Stimulated activated CD4-positive, alpha-beta T cell treated with anti-CD3 and anti-CD28 coated beads, Interleukin-1b, Interleukin-23, amount 100 ng/mL, for 24 hours (primary cell): ENCODE results near the gene ZIC3.
"Not testable (repeated sequence)": the region's sequence is repeated elsewhere in the genome, so short reads cannot be mapped to it uniquely, and the experiment has no call there.

Experiments
- DNase-seq, 4 experiments: peaks; one replicate each; pipeline ENCODE4 v3.0.0-alpha.2; 2020; ENCODE audit warnings: low read depth in 4 of 4, low spot score in 1 of 4

The ZIC3 gene

GRCh38 chrX:137565921-137566745, at the start of gene ZIC3:
Gene ZIC3, plus strand, starts transcription at chrX:137566127. Its CDS starts 565 bp downstream, at chrX:137566692.
- no peak for DNase-seq

- DNase-seq = no peak
Observed at GRCh38 chrX:137519459-137519858, 46.5 kb upstream of the ZIC3 start.

DNA sequence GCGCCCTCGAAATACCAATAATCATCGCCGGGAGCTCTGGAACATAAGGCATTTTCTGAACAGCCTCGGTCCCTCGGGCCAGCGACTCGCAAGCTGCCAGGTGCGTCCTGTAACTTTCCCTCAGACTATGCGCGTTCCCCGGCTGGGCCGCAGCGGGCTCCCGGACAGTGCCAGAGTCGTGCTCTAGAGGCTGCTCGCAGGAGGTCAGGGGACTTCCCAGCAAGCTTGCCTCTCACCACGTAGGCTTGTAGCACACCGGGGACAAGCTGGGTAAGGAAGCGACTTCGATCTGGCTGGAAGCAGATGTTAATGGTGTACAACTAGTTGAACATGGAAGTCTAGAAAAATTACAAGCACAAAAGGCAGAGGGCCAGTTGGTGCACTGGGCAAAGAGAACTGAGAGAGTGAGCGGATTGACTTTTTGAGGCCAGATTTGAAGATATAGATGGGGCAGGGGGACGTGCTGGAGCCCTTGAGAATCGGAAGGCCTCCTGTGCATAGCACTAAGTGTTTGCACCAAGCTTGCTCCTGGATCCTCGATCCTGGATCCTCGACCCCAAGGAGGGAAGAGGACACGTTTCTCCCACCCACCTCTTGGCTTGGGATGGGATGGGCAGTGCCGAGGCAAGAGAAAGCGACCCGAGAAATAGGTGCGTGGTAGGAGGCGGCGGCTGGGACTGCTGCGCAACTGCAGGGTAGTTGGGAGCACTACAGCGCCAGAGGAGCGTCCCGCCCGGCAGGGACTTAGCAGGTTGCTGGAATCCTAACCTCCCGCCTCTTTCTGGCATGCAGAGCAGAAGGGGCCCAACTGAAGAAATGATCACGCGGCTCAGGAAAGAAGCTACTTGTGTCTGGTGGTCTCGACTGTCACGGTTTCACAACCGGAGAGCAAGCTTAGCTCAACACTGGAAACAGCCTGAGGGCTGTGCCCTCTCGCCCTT, 19.9 kb upstream of the ZIC3 start:
- no peak for DNase-seq

- DNase-seq = no peak
Observed at GRCh38 chrX:137547291-137547690, 18.6 kb upstream of the ZIC3 start.

- no peak for DNase-seq
Observed at GRCh38 chrX:137548261-137548660, 17.7 kb upstream of the ZIC3 start.

GRCh38 chrX:137549073-137549472, 16.9 kb upstream of the ZIC3 start:
- no peak for DNase-seq

DNA sequence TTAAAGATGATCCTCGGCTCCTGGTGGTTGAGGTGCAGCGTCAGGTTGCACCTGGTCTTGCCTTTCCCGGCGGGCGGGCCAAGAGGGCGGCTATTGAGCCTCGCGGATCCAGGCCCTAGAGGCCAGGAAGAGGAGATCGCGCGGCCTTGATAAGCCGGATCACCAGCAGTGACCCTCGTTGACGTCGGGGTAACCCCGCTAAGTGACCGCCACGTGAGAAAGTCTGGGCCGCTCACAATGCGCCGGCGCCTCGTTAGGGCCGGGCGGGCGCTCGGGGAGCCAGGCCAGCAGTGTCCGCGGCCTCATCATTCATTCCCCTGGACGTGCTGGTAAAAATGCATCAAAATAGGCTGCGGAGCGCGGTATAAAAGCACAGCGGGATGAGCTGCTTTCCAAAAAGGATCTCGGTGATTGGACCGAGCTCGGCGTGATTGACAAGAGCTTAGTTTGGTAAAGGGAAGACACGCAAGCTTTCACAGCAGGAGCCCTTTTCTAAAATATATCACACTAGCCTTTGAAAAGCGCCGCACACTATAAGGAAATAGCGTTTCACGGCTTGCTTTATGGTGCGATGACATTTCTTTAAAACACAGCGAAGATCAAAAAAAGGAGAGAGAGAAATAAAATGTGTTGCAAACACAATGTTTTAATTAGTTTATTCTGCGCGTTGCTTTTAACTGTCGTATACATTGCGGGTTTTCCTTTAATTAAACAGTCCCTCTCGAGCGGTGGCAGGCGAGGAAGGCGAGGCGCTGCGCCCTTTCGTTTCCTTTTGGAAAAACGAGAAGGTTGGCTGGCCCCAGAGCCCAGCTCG, 15.9 kb upstream of the ZIC3 start:
- DNase-seq = no peak

DNA sequence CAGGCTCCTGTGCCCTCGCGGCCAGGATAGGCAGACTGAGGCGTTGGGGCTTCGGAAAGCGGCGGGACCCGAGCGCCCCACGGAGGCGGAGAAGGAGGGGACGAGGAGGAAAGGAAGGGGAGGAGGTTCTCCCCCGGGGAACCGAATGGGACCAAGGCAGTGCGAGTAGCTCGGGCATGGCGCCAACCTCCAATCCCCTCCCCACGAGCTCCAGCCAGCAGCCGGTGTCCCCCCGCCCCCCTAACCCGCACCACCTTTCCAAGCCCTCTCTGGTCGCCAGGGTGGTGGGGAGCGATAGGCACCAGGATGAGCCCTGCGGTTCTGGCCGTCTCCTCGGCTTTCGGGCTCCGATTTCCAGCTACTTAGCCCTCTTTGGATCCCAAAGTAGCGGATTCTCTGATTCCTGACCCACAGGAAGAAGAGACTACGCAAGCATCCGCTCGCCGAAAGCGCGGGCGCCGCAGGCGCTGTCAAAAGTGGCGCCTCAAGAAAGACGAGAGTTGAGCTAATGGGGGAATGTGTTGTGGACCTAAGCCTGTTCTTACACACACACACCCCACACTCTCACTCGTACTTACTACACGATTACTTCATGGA, 15.2 kb upstream of the ZIC3 start:
- DNase-seq = no peak

- DNase-seq = not testable (repeated sequence)
Observed at GRCh38 chrX:137552098-137552497, 13.8 kb upstream of the ZIC3 start.

DNA sequence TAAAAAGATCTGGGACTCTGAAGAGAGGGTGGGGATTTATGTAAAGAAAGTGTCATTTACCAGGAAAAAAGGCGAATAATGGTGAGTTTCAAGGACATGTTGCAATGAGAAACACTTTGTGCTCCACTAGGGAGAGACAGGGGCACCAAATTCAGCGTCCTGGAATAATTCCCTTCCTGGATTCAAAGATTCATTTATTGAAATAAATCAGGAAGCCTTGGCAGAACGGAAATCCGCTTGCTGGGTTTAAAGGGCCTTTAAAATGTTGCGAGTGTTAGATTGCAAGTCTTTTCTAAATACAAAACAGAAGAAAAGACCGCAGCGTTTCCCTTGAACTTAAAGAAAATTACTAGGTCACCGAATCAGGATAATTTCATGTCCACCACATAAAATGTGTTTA, 3.8 kb upstream of the ZIC3 start:
- no peak for DNase-seq

GRCh38 chrX:137563681-137564651, 2.0 kb upstream of the ZIC3 start:
- DNase-seq = no peak

GRCh38 chrX:137565318-137565904, 516 bp upstream of the ZIC3 start:
- DNase-seq = no peak

- no peak for DNase-seq
Observed at GRCh38 chrX:137566746-137567679, 1.1 kb downstream of the ZIC3 start.

DNA sequence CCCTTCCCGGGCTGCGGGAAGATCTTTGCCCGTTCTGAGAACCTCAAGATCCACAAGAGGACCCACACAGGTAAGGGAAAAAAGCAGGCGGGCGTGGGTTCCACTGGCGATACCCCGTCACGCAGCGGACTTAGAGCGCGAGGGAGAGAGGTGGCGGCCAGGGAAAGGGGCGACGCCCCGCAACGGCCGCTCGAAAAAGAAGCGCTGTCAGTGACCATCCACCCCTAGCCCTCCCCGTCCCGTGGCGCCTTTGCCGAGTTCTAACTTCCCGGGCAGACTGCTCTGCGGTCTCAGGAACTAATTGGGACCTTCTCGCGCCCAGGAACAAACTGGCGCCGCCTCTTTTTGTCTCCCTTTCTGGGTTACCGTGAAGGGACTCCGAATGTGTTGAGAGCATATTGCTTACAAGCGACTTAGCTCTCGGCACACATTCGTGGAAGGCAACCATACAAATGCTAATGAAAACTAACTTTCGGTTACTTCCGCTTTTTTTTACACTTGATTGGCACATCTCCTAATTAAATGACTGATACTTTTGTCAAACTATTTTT, 1.8 kb downstream of the ZIC3 start:
- no peak for DNase-seq

GRCh38 chrX:137568741-137569469, 3.0 kb downstream of the ZIC3 start:
- DNase-seq = no peak

DNA sequence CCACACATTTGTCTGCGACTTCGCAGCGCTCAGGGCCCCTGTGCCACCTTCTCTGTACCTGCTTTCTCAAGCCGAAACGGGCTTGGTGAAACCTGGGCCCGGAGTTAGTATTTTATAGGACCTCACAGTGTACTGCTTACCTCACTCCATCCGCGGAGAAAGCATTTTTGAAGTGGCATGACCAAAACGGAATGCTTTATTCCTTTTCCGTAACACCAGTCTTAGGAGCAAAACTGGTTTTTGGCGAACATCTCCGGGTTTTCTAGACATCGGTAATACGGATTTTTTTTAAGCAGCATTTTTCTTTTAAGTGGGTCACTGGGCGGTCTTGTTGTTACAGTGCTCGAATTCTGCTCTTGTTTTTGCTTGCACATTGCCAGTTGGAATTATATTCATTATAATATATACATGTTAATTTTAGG, 3.6 kb downstream of the ZIC3 start:
- DNase-seq = no peak
